Hepatocyte (in vitro differentiated cells): ENCODE data around the gene KCNN3.

Experiments used
- CTCF ChIP-seq: fragments of 200-600 bp; sonication (generic); IDR thresholded peaks from 2 replicates; pipeline ENCODE4 v1.5.1; 2016; ENCODE audit warnings: antibody characterized with exemption, mild to moderate bottlenecking; ENCODE audit not compliant: poor library complexity
- EZH2 ChIP-seq: fragments of 200-600 bp; sonication (generic); IDR thresholded peaks from 2 replicates; pipeline ENCODE4 v1.6.1; 2016; ENCODE audit warnings: antibody characterized with exemption, mild to moderate bottlenecking, borderline replicate concordance

- TF ChIP-seq CTCF: no peak
- TF ChIP-seq EZH2: no peak
These were observed 61.7 kb downstream of the KCNN3 start for GRCh38 chr1:154808261-154808908.
